ENCODE results near the gene RNF183.

GRCh38 chr9:113311961-113312360 lies 8.8 kb upstream of the RNF183 start:
- no peak for TF ChIP-seq CTCF (conservative IDR thresholded peaks at IDR 0.05; ENCODE audit: low read depth, low read length)
- TF ChIP-seq SMC3 (IDR thresholded peaks at IDR 0.05; ENCODE audit: low read depth, low read length): no peak
- TF ChIP-seq CEBPB (IDR thresholded peaks at IDR 0.05; ENCODE audit: low read depth, low read length): no peak
- no peak for TF ChIP-seq RAD21 (IDR thresholded peaks at IDR 0.05; ENCODE audit: low read length)
- no peak for TF ChIP-seq MXI1 (IDR thresholded peaks at IDR 0.05; ENCODE audit: borderline replicate concordance, low read depth, low read length)
- TF ChIP-seq NFE2L2 (IDR thresholded peaks at IDR 0.05; ENCODE audit: low read depth, low read length): no peak
- TF ChIP-seq POLR2A (IDR thresholded peaks at IDR 0.05; ENCODE audit: low read depth, low read length): no peak
